H1 (cell line): Measurements from ENCODE around the gene NPC1L1.

ENCODE experiments used
- CEBPB ChIP-seq: IDR thresholded peaks from 2 replicates; pipeline ENCODE4 v1.6.1; 2012; ENCODE audit warnings: low read depth, low read length
- CTCF ChIP-seq, 3 experiments: IDR thresholded peaks; 1 replicate in 2 of 3; 2 replicates in 1 of 3; pipeline versions ENCODE4 v1.5.1 to v1.6.1; 2011; ENCODE audit warnings: low read length in 3 of 3, mild to moderate bottlenecking in 3 of 3, inconsistent platforms in 2 of 3, low read depth in 1 of 3, moderate library complexity in 1 of 3; ENCODE audit not compliant: insufficient read depth in 1 of 3; ENCODE audit errors: control extremely low read depth in 1 of 3
- POLR2AphosphoS5 ChIP-seq: IDR thresholded peaks from 2 replicates; pipeline ENCODE4 v1.6.1; 2011; ENCODE audit warnings: low read depth, low read length

GRCh38 chr7:44564606-44565005 lies 23.5 kb upstream of the NPC1L1 start:
- TF ChIP-seq CTCF (IDR thresholded peaks at IDR 0.05; ENCODE audit: control extremely low read depth in 1 of 3, insufficient read depth in 1 of 3, low read depth in 1 of 3, low read length in 3 of 3), result no peak
- TF ChIP-seq POLR2AphosphoS5, result no peak
- TF ChIP-seq CEBPB, result no peak
